GM18517 (cell line): ENCODE measurements around the gene EGFL8.
"Not testable (repeated sequence)": the region's sequence is repeated elsewhere in the genome, so short reads cannot be mapped to it uniquely, and the experiment has no call there.

ENCODE experiments used
- ATAC-seq: cut with Tn5 transposase; IDR thresholded peaks from one replicate; pipeline ENCODE4 v1.9.1; 2021; ENCODE audit warnings: mild to moderate bottlenecking, moderate library complexity; ENCODE audit not compliant: unreplicated experiment

EGFL8 gene

DNA sequence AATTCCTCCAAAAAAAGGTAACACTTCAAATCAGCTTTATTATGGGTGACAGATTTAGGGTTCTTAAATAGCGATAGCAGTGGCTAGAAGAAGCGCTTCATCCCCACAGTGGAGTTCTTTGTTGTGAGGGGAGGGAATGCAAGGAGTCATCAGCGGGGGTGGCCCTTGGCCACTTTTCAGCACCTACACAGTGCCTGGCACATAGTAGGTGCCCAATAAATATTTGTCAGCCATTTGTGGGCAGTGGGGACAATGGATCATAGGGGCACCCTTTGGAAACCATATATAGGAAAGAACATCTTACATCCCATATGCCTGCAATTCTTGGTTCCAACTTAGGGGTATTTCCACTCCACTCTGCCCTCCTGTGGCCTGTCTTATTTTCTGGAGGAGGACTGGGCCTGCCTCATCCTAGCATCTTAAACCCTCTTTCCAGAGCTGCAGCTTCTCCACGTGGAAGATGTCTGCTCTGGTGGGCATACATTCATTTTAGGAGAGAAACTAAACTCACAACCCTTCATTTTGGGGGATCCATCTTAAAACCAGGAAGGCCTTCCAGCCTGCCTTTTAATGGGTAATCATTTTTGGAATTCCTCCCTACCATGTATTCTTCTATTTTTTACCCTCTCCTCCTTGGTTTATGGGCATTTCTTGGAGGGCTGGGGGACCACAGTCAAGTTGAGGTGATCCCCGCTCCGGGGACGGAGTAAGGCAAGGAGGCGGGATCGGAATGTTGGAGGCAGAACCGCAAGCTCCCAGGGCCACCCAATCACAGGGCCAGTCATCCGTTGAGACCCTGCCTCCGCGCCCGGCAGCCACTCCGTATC is 30.6 kb downstream of the EGFL8 start:
- no peak for ATAC-seq

GRCh38 chr6:32195652-32195901 is 31.2 kb downstream of the EGFL8 start:
- ATAC-seq: peak; percentile 75

GRCh38 chr6:32195902-32196681 is 31.7 kb downstream of the EGFL8 start:
- peak; percentile 63 for ATAC-seq

DNA sequence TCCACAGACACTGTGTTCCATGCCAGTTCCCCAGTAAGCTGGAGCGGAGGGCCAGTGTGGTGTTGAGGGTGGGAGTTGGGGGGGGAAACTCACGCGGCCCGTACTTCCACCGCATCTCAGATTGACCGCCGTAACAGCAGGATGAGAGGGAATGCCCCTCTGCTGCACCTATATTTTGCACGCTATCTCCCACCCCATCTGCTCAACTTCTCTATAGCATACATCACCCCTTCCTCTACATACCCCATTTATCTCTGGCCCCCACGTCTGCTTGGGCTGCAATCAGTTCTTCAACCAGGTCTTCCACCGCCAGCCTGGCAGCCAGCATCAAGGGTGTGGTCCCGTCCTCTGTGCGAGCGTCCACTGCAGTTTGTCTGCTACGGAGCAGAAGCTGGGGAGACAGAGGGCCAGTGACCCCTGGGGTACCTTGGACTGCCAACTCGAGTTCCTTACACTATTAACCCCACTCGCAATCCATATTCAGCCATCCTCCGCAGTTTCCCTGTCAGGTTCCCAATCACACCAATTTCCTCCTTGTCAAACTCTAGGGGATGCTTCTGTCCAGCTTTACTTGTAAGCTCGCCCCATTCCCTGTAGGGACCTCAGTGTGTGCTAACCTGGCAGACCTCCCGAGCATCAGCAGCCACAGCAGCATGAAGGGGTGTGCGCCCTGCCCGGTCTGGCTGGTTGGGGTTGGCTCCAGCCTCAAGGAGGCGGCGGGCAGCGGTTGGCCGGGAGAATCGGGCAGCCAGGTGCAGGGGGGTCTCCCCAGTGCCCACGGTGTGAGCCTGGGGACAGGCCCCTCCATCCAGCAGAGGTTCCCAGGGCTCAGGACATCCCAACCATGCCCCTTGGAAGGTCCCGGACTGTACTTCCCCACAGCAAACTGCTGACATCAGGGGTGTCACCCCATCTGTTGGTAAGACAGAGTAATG is 32.6 kb downstream of the EGFL8 start:
- no peak for ATAC-seq

GRCh38 chr6:32198345-32198696 is 33.9 kb downstream of the EGFL8 start:
- no peak for ATAC-seq

DNA sequence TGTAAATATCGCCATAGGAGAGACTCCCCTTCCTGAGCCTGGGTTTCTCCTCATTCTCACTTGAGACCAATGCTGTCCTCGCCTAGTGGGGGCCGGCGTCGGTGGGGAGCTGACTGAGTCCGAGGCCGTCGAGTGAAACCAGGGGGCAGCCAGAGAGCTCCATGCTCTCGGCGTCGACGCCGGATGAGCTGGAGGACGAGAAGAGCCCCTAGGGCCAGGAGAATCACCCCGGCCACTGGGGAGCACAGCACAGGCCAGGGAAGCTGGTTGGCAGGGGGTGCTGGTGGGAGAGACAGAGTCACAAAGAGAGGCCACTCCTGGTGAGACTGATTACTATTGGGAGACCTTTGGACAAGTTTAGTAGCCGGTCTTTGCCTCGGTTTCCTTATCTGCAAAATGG is 34.5 kb downstream of the EGFL8 start:
- no peak for ATAC-seq

DNA sequence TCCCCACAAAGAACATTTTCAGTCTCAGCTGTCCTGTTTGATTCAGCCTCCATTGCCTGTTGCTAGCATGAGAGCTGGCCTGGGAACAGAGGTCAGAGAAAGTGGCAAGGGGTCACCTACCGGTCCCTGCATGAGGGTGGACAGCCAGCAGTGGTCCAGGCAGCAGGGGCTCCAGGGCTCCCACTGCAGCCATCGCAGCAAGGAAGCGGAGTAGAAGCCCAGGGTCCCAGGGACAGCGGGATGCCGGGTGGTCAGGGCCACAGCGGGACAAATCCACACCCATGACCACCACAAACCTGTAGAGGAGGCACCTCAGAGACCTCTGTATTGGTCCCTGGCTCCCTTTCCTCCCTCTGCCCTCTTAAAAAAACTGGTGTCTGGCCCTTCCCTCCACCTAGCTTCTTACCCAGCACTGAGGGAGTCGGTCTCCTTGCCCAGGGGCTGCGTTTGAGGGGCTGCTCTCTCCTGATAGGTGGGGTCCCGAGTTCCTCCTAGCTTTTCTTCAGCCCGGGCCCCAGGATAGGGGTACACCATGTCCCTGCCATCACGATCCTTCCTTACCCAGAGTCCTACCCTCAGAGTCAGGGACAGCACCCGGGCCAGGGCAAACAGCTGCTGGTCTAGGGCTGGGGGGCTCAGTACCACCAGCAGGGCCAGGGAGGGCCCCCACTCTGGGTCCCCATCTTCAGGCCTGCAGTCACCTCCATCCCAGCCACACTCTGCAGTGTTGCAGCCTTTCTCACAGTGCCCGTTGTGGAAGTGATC is 36.5 kb downstream of the EGFL8 start:
- ATAC-seq: no peak

DNA sequence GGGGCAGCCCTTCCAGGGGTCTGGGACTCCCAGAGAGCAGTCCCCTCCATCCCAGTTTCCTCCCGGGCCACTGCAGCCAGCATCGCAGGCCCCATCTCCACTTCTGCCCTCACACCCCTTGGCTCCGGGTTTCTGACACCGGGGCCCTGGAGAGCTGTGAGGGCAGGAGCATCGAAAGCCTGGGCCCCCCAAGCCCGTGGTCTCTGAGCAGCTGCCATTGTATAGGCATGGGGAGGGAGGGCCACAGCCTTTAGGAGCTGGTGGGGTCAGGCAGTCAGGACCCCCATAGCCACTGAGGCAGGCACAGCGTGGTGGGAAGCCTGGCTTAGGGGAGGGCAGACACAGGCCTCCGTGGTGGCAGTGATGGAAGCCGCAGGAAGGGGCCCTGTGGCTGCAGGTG is 37.8 kb downstream of the EGFL8 start:
- no peak for ATAC-seq

- ATAC-seq: no peak
Measured at GRCh38 chr6:32203426-32204267, 39.3 kb downstream of the EGFL8 start.

- ATAC-seq: no peak
Measured at GRCh38 chr6:32204268-32204715, 39.9 kb downstream of the EGFL8 start.

DNA sequence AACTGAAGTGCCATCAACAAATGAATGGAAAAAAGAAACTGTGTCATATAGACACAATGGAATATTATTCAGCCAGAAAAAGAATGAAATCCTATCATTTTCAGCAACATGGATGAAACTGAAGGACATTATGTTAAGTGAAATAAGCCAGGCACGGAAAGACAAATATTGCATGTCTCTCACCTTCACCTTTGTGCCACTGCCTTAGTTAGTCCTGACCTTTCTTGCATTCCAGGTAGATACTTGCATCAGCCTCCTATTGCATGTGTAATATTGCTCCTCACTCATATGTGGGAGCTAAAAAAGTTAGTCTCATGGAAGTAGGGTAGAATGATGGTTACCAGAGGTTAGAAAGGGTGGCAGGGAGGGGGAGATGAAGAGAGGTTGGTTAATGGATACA is 44.6 kb downstream of the EGFL8 start:
- no peak for ATAC-seq

GRCh38 chr6:32210191-32210601 is 45.8 kb downstream of the EGFL8 start:
- no peak for ATAC-seq

GRCh38 chr6:32211432-32211831 is 47.0 kb downstream of the EGFL8 start:
- ATAC-seq: not testable (repeated sequence)

- ATAC-seq: no peak
Measured at GRCh38 chr6:32212076-32212760, 47.8 kb downstream of the EGFL8 start.

GRCh38 chr6:32213649-32214048 is 49.3 kb downstream of the EGFL8 start:
- no peak for ATAC-seq

- no peak for ATAC-seq
Measured at GRCh38 chr6:32214126-32214525, 49.7 kb downstream of the EGFL8 start.

- no peak for ATAC-seq
Measured at GRCh38 chr6:32215617-32216016, 51.2 kb downstream of the EGFL8 start.

DNA sequence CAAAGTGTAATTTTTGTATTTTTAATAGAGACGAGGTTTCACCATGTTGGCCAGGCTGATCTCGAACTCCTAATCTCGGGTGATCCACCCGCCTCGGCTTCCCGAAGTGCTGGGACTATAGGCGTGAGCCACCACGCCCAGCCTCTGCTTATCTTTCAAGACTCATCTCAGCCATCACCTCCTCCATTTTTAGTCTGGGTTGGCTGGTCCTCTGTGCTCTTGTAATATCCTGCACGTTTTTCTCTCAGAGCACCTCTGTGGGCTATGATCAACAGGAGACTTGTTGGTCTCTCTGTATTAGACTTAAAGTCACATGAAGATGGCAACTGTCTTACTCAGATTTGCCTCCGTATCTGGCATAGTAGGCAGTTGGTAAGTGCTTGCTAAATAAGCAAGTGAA is 51.9 kb downstream of the EGFL8 start:
- ATAC-seq: no peak

GRCh38 chr6:32216998-32217397 is 52.6 kb downstream of the EGFL8 start:
- no peak for ATAC-seq
